ENCODE measurements around the gene TESPA1. TPM values are rescaled to one million over a fixed set of nuclear protein-coding genes. Genes with fewer than 3 reads are reported as not detected.
A peak's percentile ranks its signal among the peaks of the same experiment; 100 is the strongest.

Gene TESPA1
- total RNA-seq, 1 experiment from 2014 or later, result not detected

DNA sequence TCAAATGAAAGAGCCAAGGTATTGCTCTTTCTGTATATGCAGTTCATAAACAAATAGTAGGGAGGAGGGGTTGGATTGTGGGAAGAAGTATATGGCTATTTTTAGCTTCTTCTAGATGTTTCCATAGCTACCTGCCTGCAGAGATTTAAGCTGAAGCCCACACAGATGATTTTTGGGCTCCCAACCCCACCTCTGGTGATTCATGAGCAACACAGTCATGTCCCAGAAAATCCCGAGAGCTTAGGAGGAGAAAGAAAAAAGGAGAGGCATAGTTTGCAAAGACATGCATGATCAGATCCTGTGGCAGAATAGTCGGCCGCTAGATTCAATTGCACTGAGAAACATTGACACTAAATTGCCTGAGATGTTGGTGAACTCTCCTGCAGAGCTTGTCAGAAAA, 13.8 kb downstream of the TESPA1 start:
- no peak for DNase-seq
- Histone ChIP-seq H3K27me3 (ENCODE audit: control insufficient read depth, insufficient read depth, low read length) (no peaks in the 10 kb centered on the region), H3K4me3 (ENCODE audit: insufficient read depth, low read depth, low read length) (no peak overlapping the region), H3K36me3 (replicated peaks; ENCODE audit: control insufficient read depth, insufficient read depth, low read length) (no peaks in the 10 kb centered on the region)

DNA sequence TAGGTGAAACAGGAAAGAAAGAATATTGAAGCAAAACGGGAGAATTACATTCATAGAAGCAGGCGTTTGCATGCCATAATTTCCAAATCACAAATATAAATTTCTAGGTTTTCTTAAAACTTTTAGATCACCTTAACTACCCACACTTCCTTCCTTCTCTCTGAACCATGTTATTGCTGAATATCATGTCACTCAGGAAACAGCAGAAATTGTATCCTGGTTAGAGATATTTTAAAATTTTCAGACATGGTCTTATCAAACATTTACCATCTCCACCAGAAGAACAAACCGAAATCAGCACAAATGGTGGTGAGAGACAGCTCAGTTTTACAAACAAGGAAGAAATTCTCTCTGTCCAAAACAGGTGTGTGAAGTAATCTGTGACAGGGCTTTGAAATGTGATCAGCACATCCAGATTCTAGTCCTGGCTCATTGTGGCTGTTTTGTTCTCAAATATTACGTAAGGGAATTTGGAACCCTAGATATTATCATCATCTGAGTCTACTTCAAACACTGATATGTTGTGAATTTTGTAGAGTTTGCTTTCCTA, 16.3 kb downstream of the TESPA1 start:
- no peaks in the 10 kb centered on the region for H3K27me3 ChIP-seq (ENCODE audit: control insufficient read depth, insufficient read depth, low read length)

DNA sequence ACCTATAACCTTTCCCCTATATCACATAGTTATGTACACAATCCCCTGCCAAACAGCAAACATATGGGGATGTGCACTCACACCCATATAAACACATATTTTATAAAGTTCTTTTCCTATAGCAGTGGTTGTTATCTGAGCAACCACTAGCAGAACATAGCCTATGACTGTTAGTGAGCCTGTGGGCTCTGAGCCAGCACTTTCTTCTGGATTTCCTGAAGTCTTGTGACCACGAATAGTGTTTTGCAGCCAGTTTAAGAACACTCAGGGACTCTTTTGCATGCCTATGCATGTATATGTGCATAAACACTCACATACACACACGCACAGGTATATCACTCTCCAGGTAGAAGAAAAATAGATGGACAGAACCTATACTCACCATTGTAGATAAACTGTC, 17.1 kb downstream of the TESPA1 start:
- no peak overlapping the region for H3K4me3 ChIP-seq (ENCODE audit: insufficient read depth, low read depth, low read length)
- no peaks in the 10 kb centered on the region for H3K27me3 ChIP-seq (ENCODE audit: control insufficient read depth, insufficient read depth, low read length)
- no peaks in the 10 kb centered on the region for H3K36me3 ChIP-seq (replicated peaks; ENCODE audit: control insufficient read depth, insufficient read depth, low read length)
- no peak for DNase-seq

More for the DNA sequence above, 16.3 kb downstream of the TESPA1 start:
- Histone ChIP-seq H3K36me3 (replicated peaks; ENCODE audit: control insufficient read depth, insufficient read depth, low read length) (no peaks in the 10 kb centered on the region), H3K4me3 (ENCODE audit: insufficient read depth, low read depth, low read length) (no peak overlapping the region)
- DNase-seq, result no peak

DNA sequence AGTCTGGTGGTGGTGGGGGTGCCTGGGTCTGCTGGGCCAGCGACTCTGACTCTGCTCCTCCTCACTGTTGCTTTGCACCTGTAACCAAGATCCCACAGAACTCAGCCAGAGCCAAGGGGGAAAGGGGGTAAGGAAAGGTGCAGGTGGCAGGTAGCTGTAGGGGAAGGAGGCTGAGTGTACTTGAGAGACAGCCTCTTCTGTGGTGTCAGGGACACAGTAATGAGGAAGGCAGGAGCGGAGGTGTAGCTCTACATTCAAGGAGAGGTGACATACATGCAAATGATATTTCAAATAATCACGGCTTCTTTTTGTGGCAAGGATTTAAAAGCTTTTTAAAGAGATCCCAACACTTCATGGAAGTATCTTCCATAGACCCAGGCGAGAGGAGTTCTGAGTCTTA, 23.4 kb downstream of the TESPA1 start:
- no peak for DNase-seq
- H3K36me3 ChIP-seq (replicated peaks; ENCODE audit: control insufficient read depth, insufficient read depth, low read length), result no peaks in the 10 kb centered on the region
- no peaks in the 10 kb centered on the region for H3K27me3 ChIP-seq (ENCODE audit: control insufficient read depth, insufficient read depth, low read length)
- no peak overlapping the region for H3K4me3 ChIP-seq (ENCODE audit: insufficient read depth, low read depth, low read length)

DNA sequence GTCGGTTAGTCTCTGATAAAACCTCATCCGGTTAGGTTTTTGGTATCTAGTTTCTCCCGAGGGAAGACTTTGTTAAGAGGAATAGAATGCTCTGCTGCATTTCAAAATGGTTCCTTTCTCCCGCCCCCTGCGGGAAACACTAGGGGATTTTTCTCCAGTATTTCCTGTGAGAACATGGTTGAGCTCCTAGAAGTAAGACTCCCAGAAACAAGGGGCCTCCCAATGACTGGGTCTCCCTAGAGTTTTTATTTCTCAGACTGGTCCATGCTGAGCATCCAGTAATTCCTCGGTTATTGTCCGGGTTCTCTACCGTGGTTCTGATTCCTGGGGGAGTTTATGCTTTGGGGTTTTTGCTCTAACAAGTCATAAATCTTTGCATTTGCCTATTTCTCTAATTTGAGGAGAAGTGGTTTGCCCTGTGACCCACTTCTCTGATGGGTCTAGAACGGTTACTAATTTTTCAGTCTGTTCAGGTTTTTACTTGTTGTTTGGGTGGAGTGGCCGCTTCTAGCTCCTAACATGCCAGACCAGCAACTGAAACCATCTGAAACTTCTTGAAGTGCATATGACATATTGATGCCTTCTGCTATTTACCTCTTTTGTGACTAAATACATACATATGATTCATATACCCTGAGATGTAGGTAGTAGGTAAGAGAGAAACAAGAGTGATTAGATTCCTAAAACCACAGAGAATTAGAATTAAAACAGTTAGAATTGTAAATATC, 25.1 kb downstream of the TESPA1 start:
- no peak for DNase-seq
- no peaks in the 10 kb centered on the region for H3K27me3 ChIP-seq (ENCODE audit: control insufficient read depth, insufficient read depth, low read length)
- no peak overlapping the region for H3K4me3 ChIP-seq (ENCODE audit: insufficient read depth, low read depth, low read length)
- H3K36me3 ChIP-seq (replicated peaks; ENCODE audit: control insufficient read depth, insufficient read depth, low read length), result no peaks in the 10 kb centered on the region

DNA sequence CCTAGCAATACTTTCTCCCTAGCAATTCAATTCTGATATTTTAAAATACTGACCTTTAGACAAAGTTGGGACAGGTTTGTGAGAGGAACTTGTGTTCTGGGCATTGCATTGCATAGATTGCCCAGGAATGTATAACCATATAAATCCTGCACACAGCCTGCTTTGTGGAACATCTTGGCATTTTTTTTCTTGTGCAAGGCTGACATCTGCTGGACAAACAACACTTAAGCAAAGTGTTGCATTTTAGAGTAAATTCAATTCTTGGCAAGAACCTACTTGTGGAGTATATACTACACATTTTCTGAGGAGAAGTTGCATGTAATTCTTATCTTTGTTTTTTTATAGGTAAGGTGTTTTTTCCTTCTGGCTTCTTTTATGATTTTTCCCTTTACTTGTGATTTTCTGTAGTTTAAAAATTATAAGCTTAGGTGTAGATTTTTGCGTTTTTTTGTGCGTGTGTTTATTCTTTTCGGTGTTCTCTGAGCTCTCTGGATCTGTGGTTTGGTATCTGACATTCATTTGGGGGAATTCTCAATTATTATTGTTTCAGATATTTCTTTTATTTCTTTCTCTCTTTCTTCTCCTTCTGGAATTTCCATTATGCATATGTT, 26.4 kb downstream of the TESPA1 start:
- Histone ChIP-seq H3K27me3 (ENCODE audit: control insufficient read depth, insufficient read depth, low read length) (no peaks in the 10 kb centered on the region), H3K4me3 (ENCODE audit: insufficient read depth, low read depth, low read length) (no peak overlapping the region), H3K36me3 (replicated peaks; ENCODE audit: control insufficient read depth, insufficient read depth, low read length) (no peaks in the 10 kb centered on the region)
- peak; percentile 27 for DNase-seq

DNA sequence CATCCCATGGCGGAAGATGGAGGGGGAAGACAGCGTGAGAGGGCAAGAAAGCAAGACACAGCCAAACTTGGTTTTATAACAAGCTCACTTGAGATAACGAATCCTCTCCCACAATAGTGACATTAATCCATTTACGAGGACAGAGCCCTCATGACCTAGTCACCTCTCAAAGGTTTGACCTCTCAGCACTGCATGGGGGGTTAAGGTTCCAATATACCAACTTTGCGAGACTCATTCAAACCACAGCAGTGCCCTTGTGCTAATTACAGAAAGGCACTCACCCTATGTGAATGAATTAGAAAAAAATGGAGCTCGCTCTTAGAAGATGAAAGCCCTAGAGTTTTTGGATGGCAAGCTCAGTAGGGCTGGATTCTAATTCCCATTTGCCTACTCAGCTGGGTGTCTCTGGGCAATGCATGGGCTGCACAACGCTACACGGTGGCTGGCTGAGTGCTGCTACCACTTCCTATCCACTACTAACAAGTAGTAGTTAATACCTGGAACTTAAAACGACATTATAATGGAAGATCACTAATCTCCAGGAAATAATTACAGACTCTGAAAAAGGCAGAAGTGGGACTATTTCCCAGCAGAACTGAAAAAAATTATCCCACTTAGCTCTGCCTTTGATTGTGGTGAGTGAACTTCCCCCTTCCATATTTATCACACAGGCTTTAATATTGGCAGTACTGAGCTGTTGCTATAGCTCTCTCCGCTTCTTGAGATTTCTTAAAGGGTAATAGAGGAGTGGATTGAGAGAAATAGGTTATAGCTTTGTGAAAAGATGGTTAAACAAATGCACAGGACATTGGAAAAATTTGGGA, 27.5 kb downstream of the TESPA1 start:
- Histone ChIP-seq H3K4me3 (ENCODE audit: insufficient read depth, low read depth, low read length) (no peak overlapping the region), H3K27me3 (ENCODE audit: control insufficient read depth, insufficient read depth, low read length) (no peaks in the 10 kb centered on the region), H3K36me3 (replicated peaks; ENCODE audit: control insufficient read depth, insufficient read depth, low read length) (no peaks in the 10 kb centered on the region)
- no peak for DNase-seq

DNA sequence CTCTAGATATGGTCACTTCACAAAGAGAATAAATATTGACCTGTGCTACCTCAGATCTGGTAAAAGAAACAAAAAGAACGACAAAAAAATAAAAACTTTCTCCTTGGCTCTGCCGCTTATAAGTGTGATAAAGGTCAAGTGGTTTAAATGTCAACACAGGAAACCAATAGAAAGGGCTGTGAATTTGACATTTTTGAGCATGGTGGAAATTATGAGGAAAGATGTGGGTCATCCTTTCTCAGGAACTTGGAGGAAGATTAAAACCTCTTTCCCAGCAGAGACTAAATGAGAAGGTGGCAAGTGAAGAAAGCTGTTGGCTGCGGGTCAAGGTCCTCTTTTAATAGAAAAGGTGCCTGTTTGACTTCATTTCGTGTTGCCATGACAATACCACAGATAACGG, 28.2 kb downstream of the TESPA1 start:
- no peaks in the 10 kb centered on the region for H3K27me3 ChIP-seq (ENCODE audit: control insufficient read depth, insufficient read depth, low read length)
- no peak for DNase-seq
- H3K36me3 ChIP-seq (replicated peaks; ENCODE audit: control insufficient read depth, insufficient read depth, low read length), result no peaks in the 10 kb centered on the region
- no peak overlapping the region for H3K4me3 ChIP-seq (ENCODE audit: insufficient read depth, low read depth, low read length)

DNA sequence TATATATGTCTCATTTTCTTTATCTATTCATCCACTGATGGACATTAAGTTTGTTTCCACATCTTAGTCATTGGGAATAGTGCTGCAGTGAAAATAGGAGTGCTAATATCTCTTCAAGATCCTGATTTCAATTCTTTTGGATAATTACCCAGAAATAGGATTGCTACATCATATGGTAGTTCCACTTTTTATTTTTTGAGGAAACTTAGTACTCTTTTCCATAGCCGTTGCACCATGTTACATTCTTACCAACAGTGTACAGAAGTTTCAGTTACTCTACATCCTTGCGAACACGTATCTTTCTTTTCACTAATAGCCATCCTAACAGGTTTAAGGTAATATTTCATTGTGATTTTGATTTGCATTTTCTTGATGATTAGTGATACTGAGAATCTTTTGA, 29.8 kb downstream of the TESPA1 start:
- H3K4me3 ChIP-seq (ENCODE audit: insufficient read depth, low read depth, low read length), result no peak overlapping the region
- H3K27me3 ChIP-seq (ENCODE audit: control insufficient read depth, insufficient read depth, low read length), result no peaks in the 10 kb centered on the region
- H3K36me3 ChIP-seq (replicated peaks; ENCODE audit: control insufficient read depth, insufficient read depth, low read length), result no peaks in the 10 kb centered on the region
- DNase-seq, result no peak

DNA sequence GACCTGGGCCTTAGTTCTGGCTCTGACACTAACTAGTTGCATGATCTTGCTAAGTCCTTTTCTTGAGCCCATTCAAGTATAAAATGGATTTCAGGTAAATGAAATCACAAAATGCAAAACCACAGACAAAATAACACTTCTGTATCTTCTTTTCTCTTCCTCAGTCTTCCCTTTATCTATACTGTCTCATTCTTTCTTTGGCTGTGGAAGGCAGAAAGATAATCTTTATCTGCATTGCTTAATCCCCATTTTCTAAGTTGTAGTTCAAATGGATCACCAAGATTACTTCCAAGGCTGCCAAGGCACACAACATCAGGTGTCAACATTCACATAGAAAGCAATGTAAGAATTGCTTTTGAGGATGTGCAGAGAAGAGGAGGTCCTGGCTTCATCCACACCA, 30.3 kb downstream of the TESPA1 start:
- DNase-seq, result no peak
- Histone ChIP-seq H3K36me3 (replicated peaks; ENCODE audit: control insufficient read depth, insufficient read depth, low read length) (no peaks in the 10 kb centered on the region), H3K4me3 (ENCODE audit: insufficient read depth, low read depth, low read length) (no peak overlapping the region), H3K27me3 (ENCODE audit: control insufficient read depth, insufficient read depth, low read length) (no peaks in the 10 kb centered on the region)

DNA sequence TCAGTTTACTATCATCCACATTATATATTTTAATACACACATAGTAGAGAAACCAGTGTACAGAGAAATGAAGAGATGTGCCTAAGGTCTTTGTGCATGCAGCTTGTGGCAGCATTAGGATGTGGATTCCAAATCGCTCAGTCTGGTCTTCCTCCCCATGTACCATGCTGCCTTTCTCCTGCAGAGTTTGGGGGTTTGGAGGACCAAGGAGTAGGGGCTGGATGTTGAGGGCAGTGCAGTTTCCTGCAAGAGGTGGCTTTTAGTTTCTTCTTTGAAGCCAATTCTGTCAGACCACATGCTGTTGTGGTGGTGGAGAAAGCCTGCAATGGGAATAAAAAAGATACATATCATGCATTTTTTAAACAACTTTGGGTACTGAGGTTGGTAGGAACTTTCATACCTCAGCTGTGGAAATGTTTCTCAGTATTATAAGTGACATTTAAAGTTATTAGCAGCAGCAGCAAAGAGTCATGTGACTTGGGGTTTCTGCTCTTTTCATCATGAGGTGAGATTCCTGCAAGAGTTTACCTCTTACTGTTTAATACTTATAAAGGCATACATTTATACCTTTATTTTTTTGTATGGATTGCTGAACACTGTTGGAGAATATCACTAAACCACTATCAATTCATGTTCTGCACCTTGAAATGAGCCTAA, 34.4 kb downstream of the TESPA1 start:
- Histone ChIP-seq H3K4me3 (ENCODE audit: insufficient read depth, low read depth, low read length) (no peak overlapping the region), H3K27me3 (ENCODE audit: control insufficient read depth, insufficient read depth, low read length) (no peaks in the 10 kb centered on the region), H3K36me3 (replicated peaks; ENCODE audit: control insufficient read depth, insufficient read depth, low read length) (no peaks in the 10 kb centered on the region)
- DNase-seq, result no peak

DNA sequence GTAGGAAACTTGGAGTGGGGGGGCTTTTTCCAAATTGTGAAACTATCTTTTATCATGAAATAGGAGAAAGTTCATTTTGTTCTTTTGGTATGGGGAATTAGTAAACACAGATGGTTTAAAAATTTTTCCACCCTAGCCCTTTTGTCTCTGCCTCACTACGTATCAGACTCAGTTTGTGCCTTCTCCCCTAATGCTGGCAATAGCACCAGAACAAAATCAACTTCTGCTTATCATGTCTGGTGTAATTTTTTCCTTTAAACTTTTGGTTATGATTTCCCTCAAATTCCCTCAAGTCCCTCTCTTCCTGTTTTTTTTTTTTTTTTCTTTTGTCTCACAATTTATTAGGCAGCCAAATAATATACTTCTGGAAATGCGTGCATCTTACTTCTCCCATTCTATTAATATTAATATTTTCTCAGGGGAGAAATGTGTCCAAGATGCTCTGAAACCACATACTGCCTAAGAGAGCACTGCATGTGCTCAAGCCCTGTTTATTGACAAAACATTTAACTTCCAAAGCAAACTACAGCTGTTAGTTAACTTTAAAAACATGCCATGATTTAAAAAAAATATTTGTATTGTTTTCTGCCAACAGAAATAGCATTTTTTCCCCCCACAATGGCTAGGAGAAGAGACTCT, 35.4 kb downstream of the TESPA1 start:
- Histone ChIP-seq H3K27me3 (ENCODE audit: control insufficient read depth, insufficient read depth, low read length) (no peaks in the 10 kb centered on the region), H3K4me3 (ENCODE audit: insufficient read depth, low read depth, low read length) (no peak overlapping the region), H3K36me3 (replicated peaks; ENCODE audit: control insufficient read depth, insufficient read depth, low read length) (no peaks in the 10 kb centered on the region)
- DNase-seq, result no peak

DNA sequence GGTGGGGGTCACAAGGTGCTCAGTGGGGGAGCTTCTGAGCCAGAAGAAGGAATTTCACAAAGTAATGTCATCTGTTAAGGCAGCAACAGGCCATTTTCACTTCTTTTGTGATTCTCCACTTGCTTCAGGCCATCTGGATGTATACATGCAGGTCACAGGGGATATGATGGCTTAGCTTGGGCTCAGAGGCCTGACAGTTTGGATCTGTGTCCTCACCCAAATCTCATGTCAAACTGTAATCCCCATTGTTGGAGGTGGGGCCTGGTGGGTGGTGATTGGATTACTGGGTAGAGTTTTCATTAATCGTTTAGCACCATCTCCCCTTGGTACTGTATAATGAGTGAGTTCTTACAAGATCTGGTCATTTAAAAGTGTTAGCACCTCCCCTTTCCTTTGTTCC, 36.4 kb downstream of the TESPA1 start:
- Histone ChIP-seq H3K4me3 (ENCODE audit: insufficient read depth, low read depth, low read length) (no peak overlapping the region), H3K36me3 (replicated peaks; ENCODE audit: control insufficient read depth, insufficient read depth, low read length) (no peaks in the 10 kb centered on the region), H3K27me3 (ENCODE audit: control insufficient read depth, insufficient read depth, low read length) (no peaks in the 10 kb centered on the region)
- DNase-seq, result no peak

DNA sequence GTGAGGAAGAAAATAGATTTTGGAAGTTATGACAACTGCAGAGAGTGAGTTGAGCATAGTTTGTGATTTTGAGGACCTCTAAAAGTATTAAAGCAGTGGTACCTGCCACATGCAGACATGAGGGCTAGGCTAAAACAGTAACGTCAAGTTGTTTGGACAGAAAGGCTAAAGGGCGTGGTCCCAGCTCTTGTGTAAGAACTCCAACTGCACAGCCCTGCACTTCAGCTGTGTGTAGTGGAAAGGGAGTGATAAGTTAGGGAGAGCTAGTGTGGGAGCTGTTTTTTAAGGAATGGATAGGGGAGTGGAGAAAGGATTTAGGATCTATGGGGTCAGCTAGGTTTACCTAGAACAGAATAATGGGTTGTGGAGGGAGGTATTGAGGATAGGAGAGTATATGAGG, 39.5 kb downstream of the TESPA1 start:
- Histone ChIP-seq H3K27me3 (ENCODE audit: control insufficient read depth, insufficient read depth, low read length) (no peaks in the 10 kb centered on the region), H3K36me3 (replicated peaks; ENCODE audit: control insufficient read depth, insufficient read depth, low read length) (no peaks in the 10 kb centered on the region), H3K4me3 (ENCODE audit: insufficient read depth, low read depth, low read length) (no peak overlapping the region)
- no peak for DNase-seq
